Liver (tissue), 9 donors: ENCODE measurements around the gene SLC1A3. TPM values are rescaled to one million over a fixed set of nuclear protein-coding genes. Genes with fewer than 3 reads are reported as not detected.

Source experiments
- DNase-seq: peaks from one replicate; pipeline ENCODE4 v3.0.0-alpha.2; 2017; ENCODE audit warnings: low spot score
- H3K27ac ChIP-seq, 2 donors: one replicate each; pipeline ENCODE4 v1.7.0; 2013; ENCODE audit warnings: inconsistent platforms in 2 of 2, low read length in 2 of 2, control low read depth in 1 of 2, low read depth in 1 of 2, mild to moderate bottlenecking in 1 of 2
- H3K27me3 ChIP-seq, 4 donors: one replicate each; pipeline versions ENCODE4 v1.6.1 to v1.7.0; 2013; ENCODE audit warnings: low read length in 3 of 4, inconsistent platforms in 1 of 4, mild to moderate bottlenecking in 1 of 4, moderate library complexity in 1 of 4; ENCODE audit not compliant: control insufficient read depth in 4 of 4, insufficient read depth in 4 of 4
- H3K36me3 ChIP-seq, 4 donors: one replicate each; pipeline versions ENCODE4 v1.6.1 to v1.7.0; 2013; ENCODE audit warnings: low read length in 3 of 4, mild to moderate bottlenecking in 3 of 4, low read depth in 1 of 4, moderate library complexity in 1 of 4; ENCODE audit not compliant: control insufficient read depth in 4 of 4, insufficient read depth in 3 of 4
- H3K4me1 ChIP-seq, 4 donors: one replicate each; pipeline versions ENCODE4 v1.6.1 to v1.7.0; 2013; ENCODE audit warnings: low read length in 3 of 4, mild to moderate bottlenecking in 3 of 4, moderate library complexity in 1 of 4; ENCODE audit not compliant: control insufficient read depth in 4 of 4, insufficient read depth in 4 of 4
- H3K4me3 ChIP-seq, 3 donors: one replicate each; pipeline versions ENCODE4 v1.6.1 to v1.7.0; 2013; ENCODE audit warnings: low read length in 3 of 3, control low read depth in 1 of 3, low read depth in 1 of 3, mild to moderate bottlenecking in 1 of 3
- H3K9ac ChIP-seq, 2 donors: one replicate each; pipeline ENCODE4 v1.7.0; 2013; ENCODE audit warnings: low read length in 2 of 2, mild to moderate bottlenecking in 2 of 2, moderate library complexity in 2 of 2, control low read depth in 1 of 2, low read depth in 1 of 2
- H3K9me3 ChIP-seq, 4 donors: one replicate each; pipeline versions ENCODE4 v1.6.1 to v1.7.0; 2013; ENCODE audit warnings: low read length in 3 of 4; ENCODE audit not compliant: control insufficient read depth in 4 of 4
- GABPA ChIP-seq, 2 donors: IDR thresholded peaks in 1 of 2; conservative IDR thresholded peaks in 1 of 2; 2 replicates each; pipeline ENCODE4 v1.6.1; 2016; ENCODE audit warnings: antibody characterized with exemption in 2 of 2, mild to moderate bottlenecking in 1 of 2, moderate library complexity in 1 of 2
- JUND ChIP-seq, 2 donors: IDR thresholded peaks; 2 replicates each; pipeline ENCODE4 v1.6.1; 2016; ENCODE audit warnings: antibody characterized with exemption in 2 of 2
- NR2F2 ChIP-seq: IDR thresholded peaks from 2 replicates; pipeline ENCODE4 v1.6.1; 2016; ENCODE audit warnings: antibody characterized with exemption
- RAD21 ChIP-seq, 2 donors: IDR thresholded peaks; 2 replicates each; pipeline ENCODE4 v1.6.1; 2016; ENCODE audit warnings: antibody characterized with exemption in 2 of 2, mild to moderate bottlenecking in 2 of 2
- YY1 ChIP-seq: IDR thresholded peaks from 2 replicates; pipeline ENCODE4 v1.6.1; 2016; ENCODE audit warnings: antibody characterized with exemption, mild to moderate bottlenecking
- WGBS: extraction: QIAGEN DNeasy Blood & Tissue Kit; methylation state at CpG from one replicate; pipeline ENCODE4 v1.1.7; 2013; 5-methylcytosine and 5-hydroxymethylcytosine counted together
- polyA plus RNA-seq, 2 donors: library from polyadenylated mRNA; stranded (reverse) in 1 of 2; unstranded in 1 of 2; fragments of 200-250 nt in 1 of 2; fragments of >200 nt in 1 of 2; fragmentation: Nextera tagmentation in 1 of 2; extraction: Ambion mirVana in 1 of 2; gene quantifications; one replicate each; pipeline versions ENCODE4 v1.2.1 to v1.2.3, GENCODE V29; 2013 to 2015
- total RNA-seq, 2 donors: library from RNA; depleted of rRNA; stranded (reverse); fragments of >200 nt; gene quantifications; one replicate each; pipeline ENCODE4 v1.2.3, GENCODE V29; 2014
- TF ChIP-seq, protein P1 (sequence below): fragments of 150-350 bp; IDR thresholded peaks from 2 replicates; pipeline ENCODE4 v1.5.1; 2017; ENCODE audit warnings: improper control_type of control experiment, low read depth, low read length; ENCODE audit not compliant: missing input control
- TF ChIP-seq, protein P2 (sequence below): IDR thresholded peaks from 2 replicates; pipeline ENCODE4 v1.6.1; 2016; ENCODE audit warnings: antibody characterized with exemption
- TF ChIP-seq, protein P3 (sequence below): IDR thresholded peaks from 2 replicates; pipeline ENCODE4 v1.6.1; 2016; ENCODE audit warnings: antibody characterized with exemption, mild to moderate bottlenecking
- donor health status: healthy.
- donor health status: healthy.
- donor health status: healthy.
- donor health status: healthy.
- donor health status: healthy.

The SLC1A3 gene
- total and polyA plus RNA-seq, 4 donors = 1.8 to 8.8 (median 2.8) TPM

DNA sequence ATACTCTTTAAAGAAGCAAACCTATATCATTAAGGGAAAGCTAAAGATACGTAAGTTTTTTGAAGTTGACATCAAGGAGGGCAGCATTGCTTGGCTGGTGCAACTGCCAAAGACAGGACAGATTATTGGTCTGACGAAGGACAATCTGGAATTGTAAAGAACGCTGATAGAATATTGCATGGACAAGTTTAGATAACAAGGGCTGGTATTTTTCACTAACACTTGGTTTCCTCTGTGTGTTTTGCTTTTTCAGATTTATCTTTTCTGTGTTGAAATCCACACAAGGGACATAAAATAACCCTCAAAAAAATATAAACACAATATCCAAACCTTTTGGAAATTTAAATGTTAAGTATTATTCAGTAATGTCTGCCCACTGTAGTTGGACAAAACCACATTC lies 39.7 kb downstream of the SLC1A3 start:
- Histone ChIP-seq H3K27me3 (no peaks in the 10 kb centered on the region), H3K9me3 (no peaks in the 10 kb centered on the region), H3K27ac (no peak overlapping the region), H3K4me3 (no peak overlapping the region), H3K4me1 (no peaks in the 10 kb centered on the region), H3K9ac (no peak overlapping the region), H3K36me3 (no peaks in the 10 kb centered on the region)
- DNase-seq = no peak
- TF ChIP-seq, protein P1, sequence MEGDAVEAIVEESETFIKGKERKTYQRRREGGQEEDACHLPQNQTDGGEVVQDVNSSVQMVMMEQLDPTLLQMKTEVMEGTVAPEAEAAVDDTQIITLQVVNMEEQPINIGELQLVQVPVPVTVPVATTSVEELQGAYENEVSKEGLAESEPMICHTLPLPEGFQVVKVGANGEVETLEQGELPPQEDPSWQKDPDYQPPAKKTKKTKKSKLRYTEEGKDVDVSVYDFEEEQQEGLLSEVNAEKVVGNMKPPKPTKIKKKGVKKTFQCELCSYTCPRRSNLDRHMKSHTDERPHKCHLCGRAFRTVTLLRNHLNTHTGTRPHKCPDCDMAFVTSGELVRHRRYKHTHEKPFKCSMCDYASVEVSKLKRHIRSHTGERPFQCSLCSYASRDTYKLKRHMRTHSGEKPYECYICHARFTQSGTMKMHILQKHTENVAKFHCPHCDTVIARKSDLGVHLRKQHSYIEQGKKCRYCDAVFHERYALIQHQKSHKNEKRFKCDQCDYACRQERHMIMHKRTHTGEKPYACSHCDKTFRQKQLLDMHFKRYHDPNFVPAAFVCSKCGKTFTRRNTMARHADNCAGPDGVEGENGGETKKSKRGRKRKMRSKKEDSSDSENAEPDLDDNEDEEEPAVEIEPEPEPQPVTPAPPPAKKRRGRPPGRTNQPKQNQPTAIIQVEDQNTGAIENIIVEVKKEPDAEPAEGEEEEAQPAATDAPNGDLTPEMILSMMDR = no peak
- TF ChIP-seq NR2F2 (no peak), YY1 (no peak), RAD21 (IDR thresholded peaks at IDR 0.05) (no peak)
- TF ChIP-seq, protein P2, sequence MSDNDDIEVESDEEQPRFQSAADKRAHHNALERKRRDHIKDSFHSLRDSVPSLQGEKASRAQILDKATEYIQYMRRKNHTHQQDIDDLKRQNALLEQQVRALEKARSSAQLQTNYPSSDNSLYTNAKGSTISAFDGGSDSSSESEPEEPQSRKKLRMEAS = no peak
- WGBS = 84% methylated on average over 3 of the region's 3 CpGs

DNA sequence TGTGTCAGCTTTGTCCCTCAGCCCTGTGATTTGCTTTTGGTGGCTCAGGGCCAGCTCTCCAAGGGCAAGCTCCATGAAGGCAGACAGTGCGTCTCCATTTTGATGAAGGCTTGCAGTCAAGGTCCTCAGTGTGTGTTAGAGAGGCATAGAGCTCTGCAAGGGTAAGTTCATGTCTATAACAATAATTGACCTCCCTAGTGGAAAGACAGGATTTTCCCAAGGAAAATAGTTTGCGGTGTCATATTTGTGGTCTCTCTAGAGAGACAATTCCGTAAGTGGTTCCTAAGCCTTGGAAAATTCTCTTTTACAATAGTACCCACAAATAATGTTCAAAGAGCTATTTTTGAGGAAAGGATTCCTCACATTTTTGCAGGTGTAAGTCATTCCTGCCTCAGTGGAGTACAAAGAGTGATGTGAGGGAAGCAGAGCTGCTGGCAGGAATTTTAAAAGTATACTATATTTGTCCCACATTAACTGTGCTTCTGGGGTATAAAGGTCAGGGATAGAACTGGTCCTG lies 40.2 kb downstream of the SLC1A3 start:
- no peak overlapping the region for H3K9ac ChIP-seq
- no peaks in the 10 kb centered on the region for H3K9me3 ChIP-seq
- H3K27me3 ChIP-seq = no peaks in the 10 kb centered on the region
- H3K27ac ChIP-seq = no peak overlapping the region
- DNase-seq = no peak
- no peaks in the 10 kb centered on the region for H3K4me1 ChIP-seq
- TF ChIP-seq JUND (IDR thresholded peaks at IDR 0.05) (no peak), GABPA (IDR thresholded peaks at IDR 0.05 in 1 of 2, conservative IDR thresholded peaks at IDR 0.05 in 1 of 2) (no peak), NR2F2 (no peak)
- TF ChIP-seq, protein P1 = no peak
- TF ChIP-seq, protein P2 = no peak
- TF ChIP-seq, protein P3, sequence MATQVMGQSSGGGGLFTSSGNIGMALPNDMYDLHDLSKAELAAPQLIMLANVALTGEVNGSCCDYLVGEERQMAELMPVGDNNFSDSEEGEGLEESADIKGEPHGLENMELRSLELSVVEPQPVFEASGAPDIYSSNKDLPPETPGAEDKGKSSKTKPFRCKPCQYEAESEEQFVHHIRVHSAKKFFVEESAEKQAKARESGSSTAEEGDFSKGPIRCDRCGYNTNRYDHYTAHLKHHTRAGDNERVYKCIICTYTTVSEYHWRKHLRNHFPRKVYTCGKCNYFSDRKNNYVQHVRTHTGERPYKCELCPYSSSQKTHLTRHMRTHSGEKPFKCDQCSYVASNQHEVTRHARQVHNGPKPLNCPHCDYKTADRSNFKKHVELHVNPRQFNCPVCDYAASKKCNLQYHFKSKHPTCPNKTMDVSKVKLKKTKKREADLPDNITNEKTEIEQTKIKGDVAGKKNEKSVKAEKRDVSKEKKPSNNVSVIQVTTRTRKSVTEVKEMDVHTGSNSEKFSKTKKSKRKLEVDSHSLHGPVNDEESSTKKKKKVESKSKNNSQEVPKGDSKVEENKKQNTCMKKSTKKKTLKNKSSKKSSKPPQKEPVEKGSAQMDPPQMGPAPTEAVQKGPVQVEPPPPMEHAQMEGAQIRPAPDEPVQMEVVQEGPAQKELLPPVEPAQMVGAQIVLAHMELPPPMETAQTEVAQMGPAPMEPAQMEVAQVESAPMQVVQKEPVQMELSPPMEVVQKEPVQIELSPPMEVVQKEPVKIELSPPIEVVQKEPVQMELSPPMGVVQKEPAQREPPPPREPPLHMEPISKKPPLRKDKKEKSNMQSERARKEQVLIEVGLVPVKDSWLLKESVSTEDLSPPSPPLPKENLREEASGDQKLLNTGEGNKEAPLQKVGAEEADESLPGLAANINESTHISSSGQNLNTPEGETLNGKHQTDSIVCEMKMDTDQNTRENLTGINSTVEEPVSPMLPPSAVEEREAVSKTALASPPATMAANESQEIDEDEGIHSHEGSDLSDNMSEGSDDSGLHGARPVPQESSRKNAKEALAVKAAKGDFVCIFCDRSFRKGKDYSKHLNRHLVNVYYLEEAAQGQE = no peak
- no peaks in the 10 kb centered on the region for H3K36me3 ChIP-seq
- no peak overlapping the region for H3K4me3 ChIP-seq
- WGBS = 94% methylated on average over 3 of the region's 3 CpGs
